Measurements from ENCODE around the gene GRM8.

GRM8 gene

GRCh38 chr7:126450269-126450671 is 802.5 kb downstream of the GRM8 start:
- DNase-seq (ENCODE audit: extremely low read depth in 1 of 2, low read depth in 1 of 2): no peak

GRCh38 chr7:126449611-126450268 is 803.0 kb downstream of the GRM8 start:
- DNase-seq (ENCODE audit: extremely low read depth in 1 of 2, low read depth in 1 of 2): no peak

- no peak for DNase-seq (ENCODE audit: extremely low read depth in 1 of 2, low read depth in 1 of 2)
Measured at GRCh38 chr7:126447984-126448383, 804.8 kb downstream of the GRM8 start.

GRCh38 chr7:126445991-126446390 is 806.8 kb downstream of the GRM8 start:
- DNase-seq (ENCODE audit: extremely low read depth in 1 of 2, low read depth in 1 of 2): no peak

- DNase-seq (ENCODE audit: extremely low read depth in 1 of 2, low read depth in 1 of 2): no peak
Measured at GRCh38 chr7:126443951-126444350, 808.8 kb downstream of the GRM8 start.

- DNase-seq (ENCODE audit: extremely low read depth in 1 of 2, low read depth in 1 of 2): no peak
Measured at GRCh38 chr7:126442908-126443307, 809.8 kb downstream of the GRM8 start.

- no peak for DNase-seq (ENCODE audit: extremely low read depth in 1 of 2, low read depth in 1 of 2)
Measured at GRCh38 chr7:126441745-126442144, 811.0 kb downstream of the GRM8 start.

GRCh38 chr7:126440542-126440941 is 812.2 kb downstream of the GRM8 start:
- no peak for DNase-seq (ENCODE audit: extremely low read depth in 1 of 2, low read depth in 1 of 2)

GRCh38 chr7:126436213-126436868 is 816.4 kb downstream of the GRM8 start:
- no peak for DNase-seq (ENCODE audit: extremely low read depth in 1 of 2, low read depth in 1 of 2)

- DNase-seq (ENCODE audit: extremely low read depth in 1 of 2, low read depth in 1 of 2): no peak
Measured at GRCh38 chr7:126426652-126427051, 826.1 kb downstream of the GRM8 start.

GRCh38 chr7:126424985-126425384 is 827.8 kb downstream of the GRM8 start:
- no peak for DNase-seq (ENCODE audit: extremely low read depth in 1 of 2, low read depth in 1 of 2)

- no peak for DNase-seq (ENCODE audit: extremely low read depth in 1 of 2, low read depth in 1 of 2)
Measured at GRCh38 chr7:126419047-126419446, 833.7 kb downstream of the GRM8 start.

GRCh38 chr7:126411821-126412383 is 840.8 kb downstream of the GRM8 start:
- no peak for DNase-seq (ENCODE audit: extremely low read depth in 1 of 2, low read depth in 1 of 2)

GRCh38 chr7:126411032-126411820 is 841.5 kb downstream of the GRM8 start:
- DNase-seq (ENCODE audit: extremely low read depth in 1 of 2, low read depth in 1 of 2): no peak

- DNase-seq (ENCODE audit: extremely low read depth in 1 of 2, low read depth in 1 of 2): no peak
Measured at GRCh38 chr7:126403040-126403439, 849.7 kb downstream of the GRM8 start.

- no peak for DNase-seq (ENCODE audit: extremely low read depth in 1 of 2, low read depth in 1 of 2)
Measured at GRCh38 chr7:126401918-126402317, 850.8 kb downstream of the GRM8 start.

- no peak for DNase-seq (ENCODE audit: extremely low read depth in 1 of 2, low read depth in 1 of 2)
Measured at GRCh38 chr7:126398851-126399529, 853.8 kb downstream of the GRM8 start.

- DNase-seq (ENCODE audit: extremely low read depth in 1 of 2, low read depth in 1 of 2): no peak
Measured at GRCh38 chr7:126398285-126398684, 854.5 kb downstream of the GRM8 start.

GRCh38 chr7:126394406-126394805 is 858.3 kb downstream of the GRM8 start:
- no peak for DNase-seq (ENCODE audit: extremely low read depth in 1 of 2, low read depth in 1 of 2)
